Sigmoid colon (tissue), 7 donors: ENCODE measurements around the gene ANAPC15. TPM values are rescaled to one million over a fixed set of nuclear protein-coding genes. Genes with fewer than 3 reads are reported as not detected.
A peak's percentile ranks its signal among the peaks of the same experiment; 100 is the strongest.

ENCODE experiments used
- DNase-seq: peaks from one replicate; pipeline ENCODE4 v3.0.0-alpha.2; 2019
- H3K27ac ChIP-seq, 4 donors: fragments of 200-600 bp; sonication (generic); one replicate each; pipeline ENCODE4 v1.5.1; 2016 to 2019; ENCODE audit warnings: mild to moderate bottlenecking in 1 of 4
- H3K27me3 ChIP-seq, 3 donors: fragments of 200-600 bp; sonication (generic); one replicate each; pipeline ENCODE4 v1.5.1; 2019; ENCODE audit warnings: mild to moderate bottlenecking in 1 of 3
- H3K36me3 ChIP-seq, 4 donors: fragments of 200-600 bp; sonication (generic); one replicate each; pipeline ENCODE4 v1.5.1; 2016 to 2019
- H3K4me1 ChIP-seq, 4 donors: fragments of 200-600 bp; sonication (generic); one replicate each; pipeline ENCODE4 v1.5.1; 2017 to 2019
- H3K4me3 ChIP-seq, 4 donors: fragments of 200-600 bp; sonication (generic); one replicate each; pipeline ENCODE4 v1.5.1; 2017 to 2019; ENCODE audit warnings: mild to moderate bottlenecking in 2 of 4, moderate library complexity in 1 of 4
- H3K9me3 ChIP-seq, 4 donors: fragments of 200-600 bp in 3 of 4; sonication (generic) in 3 of 4; one replicate each; pipeline versions ENCODE4 v1.5.1 to v1.6.1; 2013 to 2019
- CTCF ChIP-seq, 4 experiments: fragments of 450-650 bp in 3 of 4; fragments of 200-600 bp in 1 of 4; IDR thresholded peaks; one replicate each; pipeline ENCODE4 v1.5.1; 2016 to 2019; ENCODE audit warnings: antibody characterized with exemption in 4 of 4, mild to moderate bottlenecking in 3 of 4, moderate library complexity in 2 of 4
- EP300 ChIP-seq, 4 donors: sonication (generic); formaldehyde crosslinking; IDR thresholded peaks; one replicate each; pipeline ENCODE4 v1.6.1; 2017; ENCODE audit warnings: antibody characterized with exemption in 4 of 4
- POLR2A ChIP-seq, 2 donors: fragments of 450-650 bp; IDR thresholded peaks; one replicate each; pipeline ENCODE4 v1.6.1; 2016; ENCODE audit warnings: antibody characterized with exemption in 2 of 2, mild to moderate bottlenecking in 2 of 2, moderate library complexity in 2 of 2
- POLR2AphosphoS5 ChIP-seq, 4 donors: sonication (generic); formaldehyde crosslinking; IDR thresholded peaks; one replicate each; pipeline ENCODE4 v1.6.1; 2017; ENCODE audit warnings: antibody characterized with exemption in 4 of 4
- WGBS, 2 donors: extraction: QIAGEN DNeasy Blood & Tissue Kit; methylation state at CpG; one replicate each; pipeline ENCODE4 v1.1.7; 2013; 5-methylcytosine and 5-hydroxymethylcytosine counted together
- intact Hi-C: fragments of 100-400 bp; cut with DNase I; formaldehyde crosslinking; loops from one replicate; pipeline ENCODE4 v1.15.1; 2023
- polyA plus RNA-seq, 3 donors: library from polyadenylated mRNA; stranded (reverse); fragments of 200-250 nt; gene quantifications; one replicate each; pipeline ENCODE4 v1.2.3, GENCODE V29; 2013
- total RNA-seq, 4 donors: library from RNA; depleted of rRNA; stranded (reverse); fragments of >200 nt; gene quantifications; one replicate each; pipeline ENCODE4 v1.1.0, GENCODE V29; 2016
- donor health status: healthy with polysubstance abuse.
- donor health status: Bipolar disorder and iron deficiency.
- donor health status: healthy.

The ANAPC15 gene
- total and polyA plus RNA-seq, 7 donors: 48.5 to 93.1 (median 77.1) TPM

GRCh38 chr11:72078477-72078876 is 34.0 kb downstream of the ANAPC15 start:
- no peak for TF ChIP-seq POLR2A (IDR thresholded peaks at IDR 0.05)
- no peak for TF ChIP-seq POLR2AphosphoS5 (IDR thresholded peaks at IDR 0.05)
- TF ChIP-seq EP300 (IDR thresholded peaks at IDR 0.05): no peak
- TF ChIP-seq CTCF (IDR thresholded peaks at IDR 0.05): no peak
- Histone ChIP-seq H3K36me3 (no peaks in the 10 kb centered on the region), H3K4me1 (peaks cover 0 to 26% (median 23%) of the 10 kb centered on the region in 4 donors), H3K9me3 (no peaks in the 10 kb centered on the region), H3K4me3 (no peak overlapping the region), H3K27me3 (no peaks in the 10 kb centered on the region), H3K27ac (peak overlapping the region; percentile 91 to 94 (median 92))
- DNase-seq: no peak
- intact Hi-C loops: no loop called here
- WGBS, 2 donors: 79 to 85% methylated on average over 6 of the region's 6 CpGs

- H3K9me3 ChIP-seq: no peaks in the 10 kb centered on the region
- TF ChIP-seq EP300 (IDR thresholded peaks at IDR 0.05): no peak
- no peak for TF ChIP-seq POLR2AphosphoS5 (IDR thresholded peaks at IDR 0.05)
- TF ChIP-seq CTCF (IDR thresholded peaks at IDR 0.05): no peak
- TF ChIP-seq POLR2A (IDR thresholded peaks at IDR 0.05): no peak
- peaks cover 0 to 33% (median 24%) of the 10 kb centered on the region in 4 donors for H3K4me1 ChIP-seq
- intact Hi-C loops: no loop called here
- no peaks in the 10 kb centered on the region for H3K36me3 ChIP-seq
- no peak for DNase-seq
- H3K4me3 ChIP-seq: no peak overlapping the region
- H3K27ac ChIP-seq: peak overlapping the region in 2 of 4 donors; percentile 9 to 48
- WGBS, 2 donors: 84 to 93% methylated on average over 4 of the region's 4 CpGs
- H3K27me3 ChIP-seq: no peaks in the 10 kb centered on the region
These were observed 36.7 kb downstream of the ANAPC15 start for GRCh38 chr11:72075756-72076155.

GRCh38 chr11:72075109-72075508 is 37.4 kb downstream of the ANAPC15 start:
- Histone ChIP-seq H3K4me1 (peaks cover 0 to 39% (median 30%) of the 10 kb centered on the region in 4 donors), H3K9me3 (no peaks in the 10 kb centered on the region), H3K4me3 (no peak overlapping the region), H3K27ac (peak overlapping the region in 3 of 4 donors; percentile 9 to 48 (median 21)), H3K36me3 (no peaks in the 10 kb centered on the region), H3K27me3 (no peaks in the 10 kb centered on the region)
- intact Hi-C loops: no loop called here
- no peak for DNase-seq
- TF ChIP-seq EP300 (IDR thresholded peaks at IDR 0.05): no peak
- TF ChIP-seq CTCF (IDR thresholded peaks at IDR 0.05): no peak
- no peak for TF ChIP-seq POLR2AphosphoS5 (IDR thresholded peaks at IDR 0.05)
- no peak for TF ChIP-seq POLR2A (IDR thresholded peaks at IDR 0.05)
- 86 to 100% methylated on average over 1 of the region's 1 CpG for whole genome bisulfite sequencing, 2 donors

GRCh38 chr11:72072348-72072747 is 40.1 kb downstream of the ANAPC15 start:
- intact Hi-C loops: no loop called here
- no peak for TF ChIP-seq CTCF (IDR thresholded peaks at IDR 0.05)
- TF ChIP-seq POLR2A (IDR thresholded peaks at IDR 0.05): no peak
- no peak for TF ChIP-seq POLR2AphosphoS5 (IDR thresholded peaks at IDR 0.05)
- no peak for TF ChIP-seq EP300 (IDR thresholded peaks at IDR 0.05)
- Histone ChIP-seq H3K9me3 (no peaks in the 10 kb centered on the region), H3K36me3 (no peaks in the 10 kb centered on the region), H3K27me3 (no peaks in the 10 kb centered on the region), H3K4me1 (peaks cover 0 to 49% (median 40%) of the 10 kb centered on the region in 4 donors), H3K27ac (peak overlapping the region in 3 of 4 donors; percentile 27 to 63 (median 57)), H3K4me3 (no peak overlapping the region)
- no peak for DNase-seq
- 65 to 72% methylated on average over 3 of the region's 3 CpGs for WGBS, 2 donors

- 93 to 94% methylated on average over 7 of the region's 7 CpGs for WGBS, 2 donors
- Histone ChIP-seq H3K27ac (peak overlapping the region; percentile 78 to 83 (median 80)), H3K4me1 (peaks cover 0 to 63% (median 52%) of the 10 kb centered on the region in 4 donors), H3K9me3 (no peaks in the 10 kb centered on the region), H3K4me3 (no peak overlapping the region), H3K36me3 (no peaks in the 10 kb centered on the region), H3K27me3 (no peaks in the 10 kb centered on the region)
- no peak for DNase-seq
- intact Hi-C loops: no loop called here
- TF ChIP-seq POLR2AphosphoS5 (IDR thresholded peaks at IDR 0.05) (no peak), CTCF (IDR thresholded peaks at IDR 0.05) (no peak), POLR2A (IDR thresholded peaks at IDR 0.05) (no peak), EP300 (IDR thresholded peaks at IDR 0.05) (no peak)
These were observed 42.0 kb downstream of the ANAPC15 start for GRCh38 chr11:72070491-72070890.
